NCI-H748 treated with DMSO at 0.1 percent for 48 hours (cell line): ENCODE results near the gene STRN3.
"Not testable (repeated sequence)": the region's sequence is repeated elsewhere in the genome, so short reads cannot be mapped to it uniquely, and the experiment has no call there.

Experiments
- DNase-seq: peaks from one replicate; lab custom pipeline; 2025; lab: John Stamatoyannopoulos, UW

The STRN3 gene

DNA sequence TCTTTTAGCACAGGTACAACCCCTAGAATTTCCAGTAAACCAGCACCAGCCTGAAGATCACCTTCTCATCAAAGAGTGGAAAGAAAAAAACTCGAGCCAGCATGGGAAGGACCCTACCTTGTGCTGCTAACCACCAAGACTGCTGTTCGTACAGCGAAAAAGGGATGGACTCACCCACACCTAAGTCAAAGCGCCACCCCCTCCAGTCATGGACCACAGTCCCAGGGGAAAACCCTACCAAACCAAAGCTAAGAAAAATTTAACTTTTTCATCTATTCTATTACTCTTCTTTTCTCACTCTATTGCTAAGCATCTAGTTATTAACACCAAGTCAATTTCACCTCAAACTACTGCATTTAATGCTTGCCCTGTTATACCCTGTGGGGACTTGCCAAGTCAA lies 56.4 kb downstream of the STRN3 start:
- DNase-seq, result not testable (repeated sequence)

DNA sequence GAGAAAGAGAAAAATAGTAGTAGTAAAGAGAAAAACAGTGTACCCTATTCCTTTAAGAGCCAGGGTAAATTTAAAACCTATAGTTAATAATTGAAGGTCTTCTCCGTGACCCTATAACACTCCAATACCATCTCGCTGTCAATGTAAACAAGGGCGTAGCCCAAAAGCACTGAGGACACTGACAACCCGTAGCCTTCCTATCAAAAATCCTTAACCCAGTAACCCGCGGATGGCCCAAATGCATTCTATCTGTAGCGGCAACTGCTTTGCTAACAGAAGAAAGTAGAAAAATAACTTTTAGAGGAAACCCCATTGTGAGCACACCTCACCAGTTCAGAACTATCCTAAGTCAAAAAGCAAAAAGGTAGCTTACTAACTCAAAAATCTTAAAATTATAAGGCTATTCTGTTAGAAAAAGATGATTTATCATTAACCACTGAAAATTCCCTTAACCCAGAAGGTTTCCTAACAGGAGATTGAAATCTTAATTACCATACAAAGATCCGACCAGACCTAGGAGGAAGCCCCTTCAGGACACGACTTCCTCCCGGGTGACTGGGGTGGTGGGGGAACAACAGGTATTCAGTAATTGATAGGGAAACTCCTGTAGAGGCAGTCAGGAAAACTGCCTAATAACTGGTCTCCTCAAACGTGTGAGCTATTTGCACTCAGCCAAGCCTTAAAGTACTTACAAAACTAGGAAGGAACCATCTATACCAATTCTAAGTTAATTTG lies 58.6 kb downstream of the STRN3 start:
- DNase-seq, result not testable (repeated sequence)

DNA sequence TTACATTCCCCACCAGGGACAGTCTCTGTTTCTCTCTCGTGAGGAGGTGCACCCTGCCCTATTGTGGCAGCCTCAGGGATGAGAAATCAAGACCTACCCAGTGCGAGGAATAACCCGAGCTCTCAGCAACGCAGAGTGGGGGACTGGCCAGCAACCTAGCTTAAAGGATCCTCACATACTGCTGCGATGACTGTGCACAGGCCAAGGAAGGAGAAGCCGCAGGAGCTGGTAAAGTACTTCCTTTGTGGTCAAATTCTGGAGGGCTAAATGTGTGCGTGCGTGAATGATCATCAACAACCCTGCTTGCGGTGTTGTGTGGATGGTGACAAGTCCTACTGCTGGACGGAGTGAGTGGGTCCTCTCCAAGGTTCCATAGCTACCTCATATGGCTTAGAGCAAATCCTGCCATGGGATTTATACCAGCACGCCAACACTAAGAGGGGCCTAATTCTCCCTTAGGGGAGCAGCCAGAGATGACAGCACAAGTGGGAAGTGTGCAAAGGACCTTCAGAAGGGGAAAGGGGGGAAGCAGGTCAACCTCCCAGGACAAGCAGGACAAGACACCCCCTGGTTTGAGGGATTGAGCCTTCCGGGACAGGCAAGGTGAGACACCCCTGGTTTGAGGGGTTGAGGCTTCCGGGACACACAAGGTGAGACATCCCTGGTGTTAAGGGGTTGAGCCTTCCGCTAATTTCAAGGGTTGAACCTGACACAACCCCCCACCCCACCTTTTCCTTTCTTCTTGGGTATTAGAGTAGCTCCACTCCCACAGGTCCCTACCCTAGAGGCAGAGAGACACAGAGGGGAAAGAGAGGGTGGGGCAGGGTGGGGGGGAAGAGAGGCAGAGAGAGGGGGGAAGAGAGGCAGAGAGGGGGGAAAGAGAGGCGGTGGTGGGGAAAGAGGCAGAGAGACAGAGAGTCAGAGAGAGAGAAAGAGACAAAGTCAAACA lies 59.5 kb downstream of the STRN3 start:
- DNase-seq, result no peak

GRCh38 chr14:30965861-30966260 lies 60.3 kb downstream of the STRN3 start:
- not testable (repeated sequence) for DNase-seq

DNA sequence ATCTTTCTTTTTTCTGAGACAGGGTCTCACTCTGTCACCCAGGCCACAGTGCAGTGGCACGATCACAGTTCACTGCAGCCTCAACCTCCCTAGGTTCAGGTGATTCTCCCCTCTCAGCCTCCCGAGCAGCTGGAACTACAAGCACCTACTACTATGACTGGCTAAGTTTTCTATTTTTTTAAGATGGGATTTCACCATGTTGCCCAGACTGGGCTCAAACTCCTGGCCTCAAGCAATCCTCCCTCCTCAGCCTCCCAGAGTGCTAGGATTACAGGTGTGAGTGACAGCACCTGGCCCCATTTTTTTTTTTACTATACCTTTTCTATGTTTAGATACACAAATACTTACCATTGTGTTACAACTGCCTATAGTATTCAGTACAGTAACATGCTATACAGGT lies 63.6 kb downstream of the STRN3 start:
- not testable (repeated sequence) for DNase-seq

GRCh38 chr14:30961330-30961729 lies 64.8 kb downstream of the STRN3 start:
- DNase-seq, result no peak

DNA sequence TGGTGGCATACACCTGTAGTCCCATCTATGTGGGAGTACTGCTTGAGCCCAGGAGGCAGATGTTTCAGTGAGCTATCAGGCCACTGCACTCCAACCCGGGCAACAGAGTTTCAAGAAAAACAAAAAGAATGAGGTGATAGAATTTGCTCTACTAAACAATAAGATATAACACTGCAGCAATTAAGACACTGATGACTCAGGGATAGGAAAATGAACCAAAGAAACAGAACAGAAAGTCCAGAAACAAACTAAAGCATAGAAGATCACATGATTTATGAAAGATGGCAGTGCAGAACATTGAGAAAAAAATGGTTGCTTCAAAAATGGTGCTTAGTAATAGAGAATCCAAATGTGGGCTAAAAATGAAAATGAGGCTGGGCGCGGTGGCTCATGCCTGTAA lies 66.0 kb downstream of the STRN3 start:
- no peak for DNase-seq

GRCh38 chr14:30958555-30959407 lies 67.4 kb downstream of the STRN3 start:
- DNase-seq, result no peak

GRCh38 chr14:30957813-30958370 lies 68.3 kb downstream of the STRN3 start:
- no peak for DNase-seq

DNA sequence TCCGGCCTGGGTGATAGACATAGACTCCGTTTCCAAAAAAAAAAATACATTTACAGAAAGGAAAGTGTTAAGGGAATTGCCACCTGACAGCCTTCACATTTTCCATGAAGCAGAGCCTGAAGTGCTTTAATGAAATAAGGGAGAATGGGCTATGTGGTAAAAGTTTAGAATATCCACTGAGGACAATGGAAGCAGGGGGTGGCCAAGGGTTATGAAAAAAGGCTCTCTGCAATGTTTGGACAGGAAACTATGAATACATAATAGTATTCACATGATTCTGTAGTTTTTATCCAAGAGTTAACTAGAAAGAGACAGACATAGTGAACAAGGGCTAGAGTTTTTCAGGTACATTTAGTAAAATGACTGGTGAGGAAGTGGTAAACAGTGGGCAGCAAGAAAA lies 76.5 kb downstream of the STRN3 start:
- DNase-seq, result no peak

DNA sequence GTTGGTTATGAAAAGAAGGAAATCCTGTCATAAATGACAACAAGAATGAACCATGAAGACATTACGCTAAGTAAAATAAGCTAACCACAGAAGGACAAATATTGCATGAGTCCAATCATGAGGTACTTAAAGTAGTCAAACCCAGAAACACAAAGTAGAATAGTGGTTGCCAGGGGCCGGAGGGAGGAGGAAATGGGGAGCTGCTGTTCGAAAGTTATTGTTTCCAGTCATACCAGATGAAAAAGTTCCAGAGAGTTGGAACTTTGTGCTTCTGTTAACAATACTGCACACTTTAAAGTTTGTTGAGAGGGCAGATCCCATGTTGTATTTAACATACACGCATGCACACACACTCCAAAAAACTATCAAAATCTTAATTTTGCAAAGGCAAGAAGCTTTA lies 82.5 kb downstream of the STRN3 start:
- DNase-seq, result no peak

DNA sequence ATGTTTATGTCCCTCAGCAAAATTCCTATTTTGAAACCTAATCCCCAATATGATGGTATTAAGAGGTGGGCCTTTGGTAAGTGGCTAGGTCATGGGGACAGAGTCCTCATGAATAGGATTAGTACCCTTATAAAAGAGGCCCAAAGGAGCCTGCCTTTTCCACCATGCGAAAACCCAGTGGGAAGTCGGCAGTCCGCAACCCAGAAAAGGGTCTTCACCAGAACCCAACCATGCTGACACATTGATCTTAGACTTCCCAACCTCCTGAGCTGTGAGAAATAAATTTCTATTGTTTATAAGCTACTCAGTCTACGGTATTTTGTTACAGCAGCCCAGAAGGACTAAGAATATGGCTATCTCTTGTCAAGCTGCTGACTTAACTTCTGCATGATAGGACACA lies 85.3 kb downstream of the STRN3 start:
- DNase-seq, result no peak

GRCh38 chr14:30938617-30939016 lies 87.6 kb downstream of the STRN3 start:
- no peak for DNase-seq

DNA sequence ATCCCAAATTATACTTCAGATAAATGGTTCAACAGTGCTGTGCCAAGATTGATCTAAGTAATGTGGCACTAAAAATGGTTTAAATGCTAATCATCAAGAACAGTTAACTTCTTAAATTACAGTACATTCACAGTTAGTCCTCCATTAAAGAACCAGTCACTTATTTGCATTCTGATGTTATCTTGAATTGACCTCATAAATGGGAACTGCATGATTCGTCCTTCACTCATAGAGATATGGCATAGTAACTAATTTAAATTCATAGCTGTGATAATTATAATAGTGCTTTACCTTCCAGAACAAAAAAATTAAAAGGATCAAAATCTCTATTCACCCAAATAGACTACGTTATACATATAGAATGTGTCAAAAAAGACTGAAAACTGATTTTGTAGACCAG lies 90.7 kb downstream of the STRN3 start:
- no peak for DNase-seq

DNA sequence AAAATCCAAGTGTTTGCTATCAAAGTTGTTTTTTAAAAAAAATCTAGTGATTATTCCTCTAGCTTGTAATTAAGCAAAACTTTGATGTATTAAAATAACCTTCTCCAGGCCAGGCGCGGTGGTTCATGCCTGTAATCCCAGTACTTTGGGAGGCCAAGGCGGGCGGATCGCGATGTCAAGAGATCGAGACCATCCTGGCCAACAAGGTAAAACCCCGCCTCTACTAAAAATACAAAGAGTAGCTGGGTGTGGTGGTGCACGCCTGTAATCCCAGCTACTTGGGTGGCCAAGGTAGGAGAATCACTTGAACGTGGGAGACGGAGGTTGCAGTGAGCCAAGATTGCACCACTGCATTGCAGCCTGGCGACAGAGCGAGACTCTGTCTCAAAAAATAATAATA lies 92.2 kb downstream of the STRN3 start:
- DNase-seq, result not testable (repeated sequence)

- no peak for DNase-seq
These were observed 97.7 kb downstream of the STRN3 start for GRCh38 chr14:30928462-30928861.

DNA sequence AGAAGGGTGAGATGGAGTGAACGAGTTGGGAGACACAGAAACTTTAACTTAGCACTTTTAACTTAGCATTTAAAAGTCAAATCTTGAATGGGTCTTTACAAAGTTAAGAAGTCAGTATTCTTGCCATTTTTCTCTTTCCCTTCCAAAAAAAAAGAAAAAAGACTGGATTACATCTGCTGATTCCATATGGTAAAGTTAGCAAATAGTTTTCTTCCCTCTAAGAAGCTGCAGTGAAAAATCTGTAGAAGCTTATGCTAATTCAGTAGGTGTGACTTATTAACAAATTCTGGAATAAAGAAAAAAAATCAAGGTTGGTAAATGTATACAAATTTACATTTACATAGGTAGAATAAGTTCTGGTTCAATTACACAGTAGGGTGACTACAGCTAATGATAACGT lies 100.9 kb downstream of the STRN3 start:
- DNase-seq, result no peak

DNA sequence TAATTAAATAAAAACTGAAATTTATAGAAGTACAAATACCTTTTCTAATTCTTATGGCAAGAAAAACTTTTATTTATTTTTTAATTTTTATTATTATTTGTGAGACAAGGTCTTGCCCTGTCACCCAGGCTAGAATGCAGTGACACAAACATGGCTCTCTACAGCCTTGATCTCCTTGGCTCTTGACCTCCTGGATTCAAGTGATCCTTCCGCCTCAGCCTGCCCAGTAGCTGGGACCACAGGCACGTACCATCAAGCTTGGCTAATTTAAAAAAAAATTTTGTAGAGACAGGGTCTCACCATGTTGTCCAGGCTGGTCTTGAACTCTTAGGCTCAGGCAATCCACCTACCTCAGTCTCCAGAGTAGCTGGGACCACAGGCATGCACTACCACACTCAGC lies 104.4 kb downstream of the STRN3 start:
- no peak for DNase-seq

DNA sequence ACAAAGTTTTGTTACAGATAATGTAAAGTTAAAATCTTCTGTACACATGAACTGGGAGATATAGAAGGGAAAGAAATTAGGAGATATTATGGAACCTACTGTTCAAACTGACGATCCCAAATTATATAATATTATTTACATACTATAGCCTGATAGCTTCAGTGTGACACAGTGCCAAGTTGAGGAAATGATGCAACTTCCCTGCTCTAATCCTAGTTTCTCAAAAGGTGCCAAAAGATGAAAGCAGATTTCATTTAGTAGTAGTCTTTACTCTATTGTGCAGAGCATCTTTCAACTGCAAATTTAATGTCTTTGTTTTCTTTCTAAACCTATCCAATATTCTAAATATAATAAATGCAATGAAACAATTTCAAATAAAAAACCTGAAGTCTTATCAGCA lies 104.9 kb downstream of the STRN3 start:
- no peak for DNase-seq

- no peak for DNase-seq
These were observed 110.6 kb downstream of the STRN3 start for GRCh38 chr14:30915596-30915995.

- DNase-seq, result no peak
These were observed 111.4 kb downstream of the STRN3 start for GRCh38 chr14:30914812-30915211.

GRCh38 chr14:30908826-30909225 lies 117.4 kb downstream of the STRN3 start:
- no peak for DNase-seq
